NOMO-1 treated with dmso at 0.1 percent for 144 hours (cell line): Measurements from ENCODE around the gene EHMT1.
"Not testable (repeated sequence)": the region's sequence is repeated elsewhere in the genome, so short reads cannot be mapped to it uniquely, and the experiment has no call there.

Source experiments
- DNase-seq: peaks from one replicate; lab custom pipeline; 2025; ENCODE audit not compliant: unreplicated experiment; lab: John Stamatoyannopoulos, UW

Gene EHMT1

GRCh38 chr9:137715866-137716693, 97.3 kb downstream of the EHMT1 start:
- not testable (repeated sequence) for DNase-seq

DNA sequence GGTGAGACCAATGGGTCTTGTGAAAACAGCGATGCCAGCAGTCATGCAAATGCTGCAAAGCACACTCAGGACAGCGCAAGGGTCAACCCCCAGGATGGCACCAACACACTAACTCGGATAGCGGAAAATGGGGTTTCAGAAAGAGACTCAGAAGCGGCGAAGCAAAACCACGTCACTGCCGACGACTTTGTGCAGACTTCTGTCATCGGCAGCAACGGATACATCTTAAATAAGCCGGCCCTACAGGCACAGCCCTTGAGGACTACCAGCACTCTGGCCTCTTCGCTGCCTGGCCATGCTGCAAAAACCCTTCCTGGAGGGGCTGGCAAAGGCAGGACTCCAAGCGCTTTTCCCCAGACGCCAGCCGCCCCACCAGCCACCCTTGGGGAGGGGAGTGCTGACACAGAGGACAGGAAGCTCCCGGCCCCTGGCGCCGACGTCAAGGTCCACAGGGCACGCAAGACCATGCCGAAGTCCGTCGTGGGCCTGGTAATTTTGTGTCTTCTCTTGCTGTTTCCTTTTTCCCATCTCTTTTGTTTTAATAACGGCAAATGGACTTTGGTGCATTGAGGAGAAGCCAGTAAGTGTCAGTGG, 98.0 kb downstream of the EHMT1 start:
- no peak for DNase-seq

DNA sequence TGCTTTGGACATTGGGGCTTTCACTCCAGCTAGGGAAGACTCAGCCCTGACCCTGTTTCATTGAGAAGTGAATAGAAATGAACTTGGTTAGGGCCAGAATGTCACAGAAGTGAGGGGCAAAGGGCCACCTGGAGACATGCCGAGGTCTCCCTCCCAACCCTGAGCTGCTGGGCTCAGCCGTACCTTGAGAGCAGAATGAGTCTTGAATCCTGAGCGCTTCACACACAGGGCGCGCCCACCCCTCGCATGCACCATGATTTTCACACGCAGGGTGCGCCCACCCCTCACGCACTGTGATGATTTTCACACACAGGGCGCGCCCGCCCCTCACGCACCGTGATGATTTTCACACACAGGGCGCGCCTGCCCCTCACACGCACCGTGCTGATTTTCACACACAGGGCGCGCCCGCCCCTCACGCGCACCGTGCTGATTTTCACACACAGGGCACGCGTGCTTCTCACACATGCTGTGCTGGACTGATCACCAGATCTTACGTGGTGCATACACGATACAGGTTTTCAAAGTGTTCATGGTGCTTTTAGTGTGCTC, 99.0 kb downstream of the EHMT1 start:
- no peak for DNase-seq

DNA sequence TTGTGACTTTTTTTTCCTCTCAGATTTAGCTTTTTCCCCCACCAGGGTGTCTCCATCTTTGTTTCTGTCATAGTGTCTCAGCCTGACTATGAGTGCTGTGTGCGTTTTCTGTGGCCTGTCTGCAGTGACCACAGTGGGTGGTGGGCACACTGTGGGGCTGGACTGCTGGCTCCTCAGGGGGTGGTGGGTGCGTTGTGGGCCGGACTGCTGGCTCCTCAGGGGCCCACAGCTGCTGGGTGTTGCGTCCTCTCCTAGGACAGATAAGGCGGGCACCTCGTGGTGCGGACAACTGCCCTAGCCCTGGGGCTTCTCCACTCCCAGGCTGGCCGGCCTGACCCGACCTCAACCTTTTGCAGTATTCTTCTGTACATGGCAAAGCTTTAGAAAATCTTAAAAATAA, 100.4 kb downstream of the EHMT1 start:
- DNase-seq = no peak

- DNase-seq = no peak
Observed at GRCh38 chr9:137720571-137721110, 101.8 kb downstream of the EHMT1 start.

DNA sequence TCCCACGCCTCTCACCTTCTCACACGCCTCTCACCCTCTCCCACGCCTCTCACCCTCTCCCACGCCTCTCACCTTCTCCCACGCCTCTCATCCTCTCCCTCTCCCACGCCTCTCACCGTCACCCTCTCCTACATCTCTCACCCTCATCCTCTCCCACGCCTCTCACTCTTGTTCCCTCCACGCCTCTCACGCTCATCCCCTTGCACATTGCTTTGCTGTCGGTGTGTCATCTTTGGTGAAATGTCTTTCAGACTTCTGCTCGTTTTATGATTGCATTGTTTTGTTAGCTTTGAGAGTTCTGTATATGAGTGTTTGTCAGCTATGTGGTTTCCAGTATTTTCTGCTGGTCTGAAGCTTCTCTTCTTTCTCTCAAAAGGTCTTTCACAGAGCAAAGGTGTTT, 102.7 kb downstream of the EHMT1 start:
- DNase-seq = no peak

- no peak for DNase-seq
Observed at GRCh38 chr9:137721899-137722298, 103.1 kb downstream of the EHMT1 start.

GRCh38 chr9:137722481-137722880, 103.7 kb downstream of the EHMT1 start:
- DNase-seq = no peak

GRCh38 chr9:137723356-137723755, 104.6 kb downstream of the EHMT1 start:
- DNase-seq = not testable (repeated sequence)

DNA sequence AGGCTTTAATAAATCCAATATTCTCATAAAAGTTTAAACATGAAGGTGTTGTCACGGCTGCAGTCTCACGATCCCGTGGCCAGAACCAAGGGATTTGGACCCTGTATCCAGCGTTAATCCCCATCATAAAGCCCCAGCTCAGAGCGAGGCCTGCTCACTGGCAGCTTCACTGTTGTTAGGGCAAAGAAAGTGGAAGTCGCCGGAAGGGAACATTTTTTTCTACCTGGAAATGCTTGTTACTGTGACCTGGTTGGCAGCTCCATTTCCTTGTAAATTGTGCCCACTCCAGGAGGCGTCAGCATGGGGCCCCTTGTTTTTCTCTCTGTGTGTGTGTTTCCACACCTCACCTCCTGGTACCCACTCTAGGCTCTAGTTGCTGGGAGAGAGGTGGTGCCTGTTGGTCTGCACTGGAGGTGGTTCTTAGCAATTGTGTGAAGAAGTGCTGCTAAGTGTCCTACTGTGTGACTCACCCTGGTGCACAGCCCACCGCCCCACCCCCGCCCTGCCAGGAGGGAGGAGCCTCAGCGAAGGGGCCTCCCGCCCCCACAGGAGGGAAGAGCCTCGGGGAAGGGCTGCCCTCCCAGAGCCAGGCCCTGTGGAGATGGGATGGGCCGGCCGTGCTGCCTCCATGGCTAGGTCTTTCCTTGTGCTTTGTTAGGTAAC, 105.1 kb downstream of the EHMT1 start:
- DNase-seq = no peak

- no peak for DNase-seq
Observed at GRCh38 chr9:137724818-137725240, 106.0 kb downstream of the EHMT1 start.

GRCh38 chr9:137725598-137725997, 106.8 kb downstream of the EHMT1 start:
- DNase-seq = no peak

GRCh38 chr9:137726336-137726735, 107.5 kb downstream of the EHMT1 start:
- not testable (repeated sequence) for DNase-seq

DNA sequence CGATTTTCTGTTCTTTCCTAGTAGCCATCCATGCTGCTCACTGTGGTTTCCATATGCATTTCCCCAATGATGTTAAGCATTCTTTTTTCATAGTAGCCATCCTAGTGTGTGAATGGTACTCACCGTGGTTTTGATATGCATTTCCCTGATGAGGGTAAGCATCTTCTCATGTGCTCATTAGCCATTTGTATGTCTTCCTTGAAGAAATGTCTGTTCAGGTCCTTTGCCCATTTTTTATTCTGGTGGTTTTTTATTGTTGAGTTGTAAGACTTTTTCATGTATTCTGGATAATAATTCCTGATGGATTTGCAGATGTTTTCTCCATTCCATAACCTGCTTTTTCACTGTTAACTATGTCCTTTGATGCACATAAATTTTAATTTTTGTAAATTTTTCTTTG, 108.0 kb downstream of the EHMT1 start:
- no peak for DNase-seq

- no peak for DNase-seq
Observed at GRCh38 chr9:137727716-137728115, 108.9 kb downstream of the EHMT1 start.

DNA sequence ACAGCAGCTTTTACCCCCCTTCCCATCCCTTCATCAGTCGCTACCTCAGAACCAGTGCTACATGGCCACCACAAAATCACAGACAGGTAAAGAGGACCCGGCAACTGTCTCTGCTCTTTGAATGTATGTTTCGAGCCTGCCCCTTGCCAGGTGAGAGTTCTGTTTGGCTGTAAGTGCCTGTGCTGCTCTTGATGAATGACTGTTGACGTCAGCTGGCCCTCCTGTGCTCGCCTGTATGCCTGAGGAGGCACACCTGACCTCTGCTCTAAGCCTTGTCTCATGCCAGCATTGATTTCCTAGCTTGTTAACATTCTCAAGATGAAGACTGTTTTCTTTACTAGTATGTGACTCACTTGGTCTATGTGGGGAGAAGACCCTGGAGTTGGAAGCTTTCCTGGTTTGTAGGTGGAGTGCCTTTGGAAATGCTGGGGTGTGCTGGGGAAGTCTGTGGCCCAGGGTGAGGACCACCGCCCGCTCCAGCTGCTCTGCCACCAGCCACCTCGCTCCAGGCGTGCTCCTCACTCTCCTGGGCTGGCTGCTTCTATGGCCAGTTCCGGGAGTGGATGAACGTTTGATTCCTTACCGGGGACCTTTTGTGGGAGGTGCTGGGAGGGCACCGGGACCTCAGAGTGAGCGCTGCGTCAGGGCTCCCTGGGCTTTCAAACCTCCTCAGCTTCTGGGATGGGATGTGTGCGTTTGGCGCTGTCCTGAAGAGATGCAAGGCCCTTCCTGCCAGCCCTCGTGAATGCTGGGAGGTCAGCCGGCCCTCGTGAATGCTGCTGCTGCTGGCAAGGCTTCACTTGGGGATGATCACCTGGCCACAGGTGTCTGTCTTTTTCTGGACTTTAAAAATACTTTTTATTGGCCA, 109.9 kb downstream of the EHMT1 start:
- no peak for DNase-seq

DNA sequence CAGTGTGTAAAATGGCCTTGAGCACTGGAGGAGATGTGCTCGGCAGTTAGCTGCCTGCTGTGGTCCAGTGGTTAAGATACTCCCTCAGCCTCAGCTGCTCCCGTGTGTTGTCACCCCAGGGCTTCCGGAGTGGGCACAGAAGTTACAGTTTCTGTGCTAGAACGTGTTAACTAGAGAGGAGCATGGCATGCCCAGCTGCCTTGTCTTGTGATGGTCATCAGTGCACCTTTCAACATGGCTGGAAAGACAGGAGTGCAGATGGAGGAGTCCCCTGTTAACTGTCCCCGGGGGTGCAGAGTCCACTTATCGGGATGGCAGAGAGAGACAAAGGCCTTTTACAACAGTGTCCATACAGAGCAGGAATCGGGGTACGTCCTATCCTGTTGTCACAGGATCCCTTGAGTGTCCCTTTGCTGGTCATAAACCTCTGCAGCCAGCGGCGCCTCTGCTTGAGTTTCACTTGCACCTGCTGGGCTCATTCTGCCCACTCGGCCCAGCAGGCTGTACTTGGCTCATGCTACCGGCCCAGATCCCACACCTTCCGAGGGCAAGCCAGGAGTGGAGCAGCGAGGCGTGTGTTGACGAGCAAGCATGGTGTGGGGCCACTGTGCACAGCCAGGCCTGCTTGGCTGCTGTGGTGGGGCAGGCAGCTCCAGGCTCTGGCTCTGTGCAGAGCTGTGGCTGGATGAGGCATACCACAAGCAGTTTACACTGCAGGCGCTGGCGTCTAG, 112.6 kb downstream of the EHMT1 start:
- no peak for DNase-seq

- DNase-seq = no peak
Observed at GRCh38 chr9:137731947-137732813, 113.4 kb downstream of the EHMT1 start.

DNA sequence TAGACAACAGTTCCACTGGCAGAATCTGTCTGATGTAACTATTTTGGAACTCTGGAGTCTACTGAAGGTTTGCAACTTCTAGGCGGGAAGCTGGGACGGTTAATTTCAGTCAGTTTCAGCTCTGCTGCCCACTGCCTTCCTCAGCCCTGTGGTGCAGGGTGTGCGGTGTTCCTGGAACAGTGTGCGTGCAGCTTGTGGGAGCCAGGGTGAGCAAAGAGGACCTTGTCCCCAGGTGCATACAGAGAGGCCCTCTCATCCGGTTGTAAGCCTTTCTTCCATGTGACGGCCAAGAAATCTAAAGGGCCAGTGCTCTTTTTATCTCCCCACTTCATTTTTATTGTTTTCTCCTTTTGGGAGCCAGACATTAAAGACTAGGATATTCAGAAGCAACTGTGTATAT, 114.6 kb downstream of the EHMT1 start:
- no peak for DNase-seq
